ENCODE data around the gene ARIH1. TPM values are rescaled to one million over a fixed set of nuclear protein-coding genes. Genes with fewer than 3 reads are reported as not detected.
"Not testable (repeated sequence)": the region's sequence is repeated elsewhere in the genome, so short reads cannot be mapped to it uniquely, and the experiment has no call there.

The ARIH1 gene
- total RNA-seq, 2 experiments from 2014 or later: 141 to 165 TPM

GRCh38 chr15:72474466-72474911 is 359 bp downstream of the ARIH1 start:
- peaks cover 26% of the 10 kb centered on the region for H3K36me3 Mint-ChIP-seq
- peak overlapping the region; percentile 96 for H3K27ac Mint-ChIP-seq
- DNase-seq: no peak
- no peaks in the 10 kb centered on the region for H3K9me3 Mint-ChIP-seq
- H3K4me3 Mint-ChIP-seq: peak overlapping the region; percentile 89
- POLR2A ChIA-PET: interaction anchor here (0.7 to 3.9 kb wide), 6 partner anchors 9 to 244 kb away, joined by 3 to 34 read pairs (median 7); partner anchors contain the start of genes HEXA and PKM
- ATAC-seq (ENCODE audit: low read depth): peak; percentile 23
- H3K4me1 Mint-ChIP-seq: peaks cover 30% of the 10 kb centered on the region
- no peaks in the 10 kb centered on the region for H3K27me3 Mint-ChIP-seq

GRCh38 chr15:72474912-72475628 is 940 bp downstream of the ARIH1 start:
- ATAC-seq (ENCODE audit: low read depth): peak; percentile 74
- Mint-ChIP-seq H3K9me3 (no peaks in the 10 kb centered on the region), H3K36me3 (peaks cover 26% of the 10 kb centered on the region), H3K27ac (peak overlapping the region; percentile 96), H3K27me3 (no peaks in the 10 kb centered on the region), H3K4me3 (peak overlapping the region; percentile 89), H3K4me1 (peaks cover 30% of the 10 kb centered on the region)
- peak; percentile 85 for DNase-seq
- POLR2A ChIA-PET: interaction anchor here (0.7 to 3.9 kb wide), 6 partner anchors 8 to 244 kb away, joined by 3 to 34 read pairs (median 7); partner anchors contain the start of genes HEXA and PKM

DNA sequence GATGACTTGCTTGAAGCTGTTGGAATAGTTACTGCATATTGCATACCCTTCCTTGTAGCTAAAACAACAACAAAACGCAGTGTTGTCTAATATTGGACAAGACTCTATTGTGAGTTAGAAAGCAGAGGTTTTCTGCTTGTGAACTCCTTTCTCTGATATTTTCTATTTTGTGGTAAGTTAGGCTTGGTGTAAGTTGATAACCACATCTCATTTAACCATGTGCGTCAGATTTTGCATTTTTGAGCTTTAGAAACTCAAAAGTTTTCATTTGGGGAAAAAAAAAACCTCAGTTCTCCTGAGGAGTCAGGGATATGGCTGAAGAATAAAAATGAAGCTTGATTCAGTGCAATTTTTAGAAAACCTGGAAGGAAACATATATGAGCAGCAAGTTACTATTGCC is 1.5 kb downstream of the ARIH1 start:
- no peak for ATAC-seq (ENCODE audit: low read depth)
- Mint-ChIP-seq H3K4me1 (peaks cover 31% of the 10 kb centered on the region), H3K27me3 (no peaks in the 10 kb centered on the region), H3K36me3 (peaks cover 27% of the 10 kb centered on the region), H3K9me3 (no peaks in the 10 kb centered on the region), H3K4me3 (peak overlapping the region; percentile 89), H3K27ac (peak overlapping the region; percentile 96)
- no peak for DNase-seq
- POLR2A ChIA-PET: interaction anchor here (1.0 to 3.9 kb wide), 4 partner anchors 8 to 100 kb away, joined by 3 to 34 read pairs (median 20); partner anchors contain the start of gene HEXA

- peaks cover 37% of the 10 kb centered on the region for H3K4me1 Mint-ChIP-seq
- H3K9me3 Mint-ChIP-seq; H3K27me3 Mint-ChIP-seq; ATAC-seq (ENCODE audit: low read depth); DNase-seq: not testable (repeated sequence)
- POLR2A ChIA-PET: interaction anchor here (3.6 to 3.9 kb wide), 2 partner anchors 15 to 101 kb away, joined by 32 to 34 read pairs; partner anchors contain the start of gene HEXA
- peaks cover 33% of the 10 kb centered on the region for H3K36me3 Mint-ChIP-seq
- H3K27ac Mint-ChIP-seq: peak overlapping the region; percentile 76
- peak overlapping the region; percentile 89 for H3K4me3 Mint-ChIP-seq
These were observed 2.2 kb downstream of the ARIH1 start for GRCh38 chr15:72476330-72476729.

- POLR2A ChIA-PET: no interaction called here
- Mint-ChIP-seq H3K9me3 (no peaks in the 10 kb centered on the region), H3K27me3 (no peaks in the 10 kb centered on the region), H3K27ac (no peak overlapping the region), H3K4me3 (no peak overlapping the region), H3K4me1 (peaks cover 34% of the 10 kb centered on the region), H3K36me3 (peaks cover 52% of the 10 kb centered on the region)
- ATAC-seq (ENCODE audit: low read depth) (no peak), DNase-seq (no peak)
These were observed 7.0 kb downstream of the ARIH1 start for GRCh38 chr15:72481015-72481659.

- H3K9me3 Mint-ChIP-seq: no peaks in the 10 kb centered on the region
- H3K36me3 Mint-ChIP-seq: peaks cover 42% of the 10 kb centered on the region
- H3K27ac Mint-ChIP-seq: no peak overlapping the region
- DNase-seq: no peak
- no peak overlapping the region for H3K4me3 Mint-ChIP-seq
- no peaks in the 10 kb centered on the region for H3K27me3 Mint-ChIP-seq
- POLR2A ChIA-PET: no interaction called here
- peaks cover 23% of the 10 kb centered on the region for H3K4me1 Mint-ChIP-seq
- no peak for ATAC-seq (ENCODE audit: low read depth)
These were observed 8.1 kb downstream of the ARIH1 start for GRCh38 chr15:72482275-72482674.

DNA sequence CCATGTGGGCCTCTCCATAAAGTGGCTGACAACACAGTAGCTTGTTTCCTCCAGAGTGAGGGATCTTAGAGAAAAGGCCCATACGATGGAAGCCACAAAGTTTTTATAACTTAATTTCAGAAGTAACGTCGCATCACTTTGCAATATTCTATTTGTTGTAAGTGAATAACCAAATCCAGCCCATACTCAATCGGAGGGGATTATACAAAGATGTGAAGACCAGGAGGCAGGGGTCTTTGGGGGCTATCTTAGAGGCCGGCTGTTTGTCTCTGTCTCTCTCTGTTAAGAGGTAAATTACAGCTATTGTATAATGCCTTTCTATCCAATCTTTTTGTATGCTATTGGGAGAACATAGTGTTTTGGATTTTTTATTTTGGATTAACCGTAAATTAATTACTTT is 9.1 kb downstream of the ARIH1 start:
- no peaks in the 10 kb centered on the region for H3K9me3 Mint-ChIP-seq
- POLR2A ChIA-PET: interaction anchor here (0.7 to 1.0 kb wide), 2 partner anchors 8 to 253 kb away, joined by 3 read pairs; no protein-coding TSS in a partner anchor
- peaks cover 42% of the 10 kb centered on the region for H3K36me3 Mint-ChIP-seq
- no peak overlapping the region for H3K27ac Mint-ChIP-seq
- peaks cover 21% of the 10 kb centered on the region for H3K4me1 Mint-ChIP-seq
- DNase-seq (no peak), ATAC-seq (ENCODE audit: low read depth) (no peak)
- no peaks in the 10 kb centered on the region for H3K27me3 Mint-ChIP-seq
- H3K4me3 Mint-ChIP-seq: no peak overlapping the region

DNA sequence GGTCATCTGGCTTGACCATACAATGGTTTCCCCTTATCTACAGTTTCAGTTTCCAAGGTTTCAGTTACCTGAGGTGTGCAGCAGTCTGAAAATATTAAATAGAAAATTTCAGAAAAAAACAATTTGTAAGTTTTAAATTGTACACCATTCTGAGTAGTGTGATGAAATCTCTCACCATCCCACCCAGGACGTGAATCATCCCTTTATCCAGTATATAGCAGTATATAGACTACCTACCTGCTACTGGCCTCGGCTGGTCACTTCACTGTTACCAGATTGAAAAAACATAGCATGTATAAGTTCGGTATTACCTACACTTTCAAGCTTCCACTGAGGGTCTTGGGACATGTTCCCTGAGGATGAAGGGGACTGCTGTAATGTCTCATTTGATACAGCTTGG is 12.0 kb downstream of the ARIH1 start:
- H3K36me3 Mint-ChIP-seq: peaks cover 26% of the 10 kb centered on the region
- no peaks in the 10 kb centered on the region for H3K27me3 Mint-ChIP-seq
- H3K4me1 Mint-ChIP-seq: peaks cover 19% of the 10 kb centered on the region
- no peaks in the 10 kb centered on the region for H3K9me3 Mint-ChIP-seq
- ATAC-seq (ENCODE audit: low read depth) (no peak), DNase-seq (no peak)
- POLR2A ChIA-PET: interaction anchor here (0.7 kb wide), 1 partner anchor 35 kb away, joined by 5 read pairs; no protein-coding TSS in a partner anchor
- H3K4me3 Mint-ChIP-seq: no peak overlapping the region
- H3K27ac Mint-ChIP-seq: no peak overlapping the region

DNA sequence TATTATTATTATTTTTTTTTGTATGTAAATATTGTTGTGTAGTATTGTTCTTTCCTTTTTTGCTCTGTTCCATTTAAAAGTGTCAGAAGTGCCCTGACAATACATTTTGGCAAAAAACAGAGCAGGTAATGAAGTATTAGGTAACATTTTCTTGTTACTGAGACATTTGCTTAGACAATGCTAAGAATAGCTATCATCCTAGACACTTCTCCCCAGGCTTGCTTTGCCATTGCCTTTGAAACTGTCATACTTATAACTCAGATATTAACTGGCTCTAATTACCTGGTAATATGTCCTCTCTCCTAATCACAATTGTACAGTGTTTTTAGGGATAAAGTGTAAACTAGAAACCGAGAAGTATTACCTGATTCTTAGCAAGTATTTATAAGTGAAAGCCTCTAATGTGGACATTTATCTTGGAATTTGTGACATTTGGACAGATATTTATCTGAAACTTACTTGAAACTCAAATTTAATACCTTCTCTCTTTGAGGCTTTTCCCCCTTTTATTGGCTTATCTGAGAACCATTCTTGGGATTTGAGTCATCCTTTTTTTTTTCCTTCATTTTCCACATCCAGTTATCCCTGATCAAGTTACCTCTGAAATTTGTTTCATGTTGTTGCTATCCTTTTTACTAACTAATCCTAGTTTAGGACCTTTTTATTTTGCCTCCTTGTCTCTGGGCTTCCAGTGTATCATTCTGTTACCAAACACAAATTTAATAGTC is 13.1 kb downstream of the ARIH1 start:
- Mint-ChIP-seq H3K9me3 (no peaks in the 10 kb centered on the region), H3K36me3 (peaks cover 24% of the 10 kb centered on the region), H3K4me3 (no peak overlapping the region), H3K27ac (no peak overlapping the region), H3K27me3 (no peaks in the 10 kb centered on the region), H3K4me1 (peaks cover 14% of the 10 kb centered on the region)
- no peak for ATAC-seq (ENCODE audit: low read depth)
- DNase-seq: no peak
- POLR2A ChIA-PET: no interaction called here

DNA sequence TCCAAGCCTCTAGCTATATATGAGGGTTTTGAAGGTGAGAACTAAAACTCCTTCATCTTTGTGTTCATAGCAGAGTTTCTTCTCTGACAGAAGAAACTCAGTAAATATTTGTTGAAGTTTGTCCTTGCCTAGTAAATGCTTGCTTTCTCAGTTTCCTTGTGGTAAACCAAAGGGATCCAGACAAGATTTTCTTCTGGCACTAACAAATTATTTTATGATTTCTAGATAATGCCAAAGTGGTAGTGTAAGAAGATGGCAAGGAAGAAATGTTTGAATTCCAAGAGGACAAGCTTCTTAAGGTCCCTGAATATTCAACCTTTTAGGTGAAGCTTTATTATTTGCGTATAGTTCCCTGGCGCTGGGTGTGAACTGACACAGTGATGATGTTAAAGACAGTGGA is 14.4 kb downstream of the ARIH1 start:
- POLR2A ChIA-PET: no interaction called here
- H3K4me1 Mint-ChIP-seq: peaks cover 12% of the 10 kb centered on the region
- no peak overlapping the region for H3K27ac Mint-ChIP-seq

GRCh38 chr15:72489943-72490554 is 15.9 kb downstream of the ARIH1 start:
- POLR2A ChIA-PET: no interaction called here
- no peaks in the 10 kb centered on the region for H3K9me3 Mint-ChIP-seq
- peaks cover 10% of the 10 kb centered on the region for H3K36me3 Mint-ChIP-seq

More for the DNA sequence above, 14.4 kb downstream of the ARIH1 start:
- no peaks in the 10 kb centered on the region for H3K27me3 Mint-ChIP-seq
- H3K4me3 Mint-ChIP-seq: no peak overlapping the region
- no peaks in the 10 kb centered on the region for H3K9me3 Mint-ChIP-seq
- no peak for DNase-seq
- ATAC-seq (ENCODE audit: low read depth): no peak
- H3K36me3 Mint-ChIP-seq: peaks cover 18% of the 10 kb centered on the region

DNA sequence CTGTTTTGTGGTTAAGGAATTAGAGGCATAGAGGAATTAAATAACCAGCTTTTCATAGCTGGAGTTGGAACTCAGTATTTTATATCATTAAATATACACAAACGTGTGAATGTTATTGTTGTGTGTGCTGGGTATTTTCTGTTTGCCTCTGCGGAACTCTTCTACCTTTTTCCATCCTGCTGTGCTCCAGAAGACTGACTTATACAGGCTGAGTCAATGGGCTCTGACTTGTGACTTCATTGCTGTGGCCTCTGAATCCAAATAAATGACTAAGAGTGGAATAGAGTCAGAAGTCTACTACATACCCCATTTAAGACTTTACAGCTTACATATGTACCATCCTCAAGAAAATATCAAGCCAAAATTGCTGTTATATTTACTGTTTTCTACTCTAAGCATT is 17.6 kb downstream of the ARIH1 start:
- ATAC-seq (ENCODE audit: low read depth) (no peak), DNase-seq (no peak)
- H3K27me3 Mint-ChIP-seq: no peaks in the 10 kb centered on the region
- no peak overlapping the region for H3K4me3 Mint-ChIP-seq
- POLR2A ChIA-PET: interaction anchor here (0.6 kb wide), 1 partner anchor 564 kb away, joined by 6 read pairs; no protein-coding TSS in a partner anchor
- peaks cover 17% of the 10 kb centered on the region for H3K4me1 Mint-ChIP-seq
- peaks cover 8% of the 10 kb centered on the region for H3K36me3 Mint-ChIP-seq
- H3K9me3 Mint-ChIP-seq: no peaks in the 10 kb centered on the region
- H3K27ac Mint-ChIP-seq: no peak overlapping the region

More at GRCh38 chr15:72489943-72490554, 15.9 kb downstream of the ARIH1 start:
- no peak overlapping the region for H3K27ac Mint-ChIP-seq
- H3K27me3 Mint-ChIP-seq: no peaks in the 10 kb centered on the region
- ATAC-seq (ENCODE audit: low read depth): no peak
- no peak overlapping the region for H3K4me3 Mint-ChIP-seq
- DNase-seq: no peak
- H3K4me1 Mint-ChIP-seq: peaks cover 17% of the 10 kb centered on the region

GRCh38 chr15:72492733-72493132 is 18.6 kb downstream of the ARIH1 start:
- Mint-ChIP-seq H3K27me3 (no peaks in the 10 kb centered on the region), H3K9me3 (no peaks in the 10 kb centered on the region), H3K4me1 (peaks cover 17% of the 10 kb centered on the region), H3K36me3 (peaks cover 8% of the 10 kb centered on the region), H3K27ac (no peak overlapping the region), H3K4me3 (no peak overlapping the region)
- DNase-seq: no peak
- POLR2A ChIA-PET: no interaction called here
- no peak for ATAC-seq (ENCODE audit: low read depth)
